Body of pancreas (tissue), 4 donors: ENCODE measurements around the gene MBP. TPM values are rescaled to one million over a fixed set of nuclear protein-coding genes. Genes with fewer than 3 reads are reported as not detected.

ENCODE experiments used
- ATAC-seq: fragments of 150-250 bp; one replicate; pipeline ENCODE4 v1.9.1; 2016
- DNase-seq, 4 donors: peaks; one replicate each; pipeline ENCODE4 v3.0.0-alpha.2; 2019
- H3K27ac ChIP-seq, 4 donors: fragments of 200-600 bp; sonication (generic); 1 replicate in 3 of 4; 2 replicates in 1 of 4; pipeline versions ENCODE4 v1.5.1 to v1.6.1; 2016 to 2019; ENCODE audit warnings: mild to moderate bottlenecking in 1 of 4, mixed read lengths in 1 of 4, moderate library complexity in 1 of 4
- H3K27me3 ChIP-seq, 2 donors: fragments of 200-600 bp; sonication (generic); one replicate each; pipeline ENCODE4 v1.6.0; 2016; ENCODE audit warnings: mild to moderate bottlenecking in 1 of 2
- H3K36me3 ChIP-seq, 2 donors: fragments of 200-600 bp; sonication (generic); replicated peaks in 1 of 2; 2 replicates each; pipeline ENCODE4 v1.5.1; 2016; ENCODE audit warnings: low read depth in 2 of 2; ENCODE audit not compliant: insufficient read depth in 1 of 2
- H3K4me1 ChIP-seq: fragments of 200-600 bp; sonication (generic); one replicate; pipeline ENCODE4 v1.6.0; 2016
- H3K4me3 ChIP-seq, 2 donors: fragments of 200-600 bp; sonication (generic); 1 replicate in 1 of 2; 2 replicates in 1 of 2; pipeline ENCODE4 v1.5.1; 2016 to 2019
- H3K9me3 ChIP-seq, 3 donors: fragments of 200-600 bp; sonication (generic); 1 replicate in 2 of 3; 2 replicates in 1 of 3; pipeline ENCODE4 v1.5.1; 2016
- CTCF ChIP-seq, 7 experiments: fragments of 450-650 bp in 4 of 7; fragments of 200-600 bp in 3 of 7; sonication (generic) in 3 of 7; IDR thresholded peaks; one replicate each; pipeline ENCODE4 v1.5.1; 2016 to 2019; ENCODE audit warnings: antibody characterized with exemption in 7 of 7
- POLR2A ChIP-seq, 3 donors: fragments of 450-650 bp; IDR thresholded peaks; one replicate each; pipeline ENCODE4 v1.6.1; 2016; ENCODE audit warnings: antibody characterized with exemption in 3 of 3, mild to moderate bottlenecking in 2 of 3
- WGBS, 2 donors: methylation state at CpG; one replicate each; pipeline ENCODE4 v1.1.5; 2017; 5-methylcytosine and 5-hydroxymethylcytosine counted together
- intact Hi-C: fragments of 100-400 bp; cut with DNase I; formaldehyde crosslinking; loops from one replicate; pipeline ENCODE4 v1.15.1; 2023
- total RNA-seq, 2 donors: library from RNA; depleted of rRNA; stranded (reverse); fragments of >200 nt; gene quantifications; one replicate each; pipeline ENCODE4 v1.1.0, GENCODE V29; 2016

Gene MBP
- total RNA-seq, 2 donors from 2014 or later, result 17.4 to 24.4 TPM

- intact Hi-C loops, result no loop called here
- DNase-seq (no peak), ATAC-seq (no peak)
- no peak for TF ChIP-seq CTCF (IDR thresholded peaks at IDR 0.05)
- TF ChIP-seq POLR2A (IDR thresholded peaks at IDR 0.05), result no peak
- Histone ChIP-seq H3K9me3 (no peaks in the 10 kb centered on the region), H3K27ac (peak overlapping the region in 3 of 4 donors; percentile 40 to 79 (median 79)), H3K4me3 (no peak overlapping the region), H3K27me3 (no peaks in the 10 kb centered on the region), H3K4me1 (peaks cover 36% of the 10 kb centered on the region), H3K36me3 (no peaks in the 10 kb centered on the region)
- 66 to 87% methylated on average over 6 of the region's 6 CpGs for WGBS, 2 donors
Observed at GRCh38 chr18:77054288-77054605, 78.3 kb downstream of the MBP start.

- H3K9me3 ChIP-seq, result no peaks in the 10 kb centered on the region
- WGBS, 2 donors, result 87 to 90% methylated on average over 12 to 18 of the region's 18 CpGs
- ATAC-seq (no peak), DNase-seq (no peak)
- H3K27me3 ChIP-seq, result no peaks in the 10 kb centered on the region
- peaks cover 36% of the 10 kb centered on the region for H3K4me1 ChIP-seq
- no peaks in the 10 kb centered on the region for H3K36me3 ChIP-seq
- no peak overlapping the region for H3K4me3 ChIP-seq
- no peak for TF ChIP-seq CTCF (IDR thresholded peaks at IDR 0.05)
- no peak for TF ChIP-seq POLR2A (IDR thresholded peaks at IDR 0.05)
- intact Hi-C loops, result no loop called here
- H3K27ac ChIP-seq, result peak overlapping the region in 3 of 4 donors; percentile 40 to 79 (median 79)
Observed at GRCh38 chr18:77053616-77054287, 78.8 kb downstream of the MBP start.

- Histone ChIP-seq H3K4me3 (no peak overlapping the region), H3K27ac (peak overlapping the region in 1 of 4 donors; percentile 79), H3K36me3 (no peaks in the 10 kb centered on the region), H3K27me3 (no peaks in the 10 kb centered on the region), H3K9me3 (no peaks in the 10 kb centered on the region), H3K4me1 (peaks cover 36% of the 10 kb centered on the region)
- TF ChIP-seq POLR2A (IDR thresholded peaks at IDR 0.05), result no peak
- DNase-seq, result peak in 1 of 4 donors; percentile 53
- WGBS, 2 donors, result 69 to 100% methylated on average over 3 to 5 of the region's 5 CpGs
- ATAC-seq, result no peak
- intact Hi-C loops, result no loop called here
Observed at GRCh38 chr18:77052983-77053309, 79.6 kb downstream of the MBP start.

GRCh38 chr18:77052297-77052982 is 80.1 kb downstream of the MBP start:
- Histone ChIP-seq H3K9me3 (no peaks in the 10 kb centered on the region), H3K27ac (peak overlapping the region in 1 of 4 donors; percentile 41), H3K4me1 (peaks cover 36% of the 10 kb centered on the region), H3K4me3 (no peak overlapping the region), H3K36me3 (no peaks in the 10 kb centered on the region), H3K27me3 (no peaks in the 10 kb centered on the region)
- WGBS, 2 donors, result 70 to 85% methylated on average over 18 to 19 of the region's 20 CpGs
- intact Hi-C loops, result no loop called here
- DNase-seq, result no peak
- no peak for ATAC-seq
- TF ChIP-seq POLR2A (IDR thresholded peaks at IDR 0.05) (peak in 1 of 3 donors; percentile 25), CTCF (IDR thresholded peaks at IDR 0.05) (no peak)

GRCh38 chr18:77051581-77052296 is 80.8 kb downstream of the MBP start:
- H3K27me3 ChIP-seq, result no peaks in the 10 kb centered on the region
- TF ChIP-seq POLR2A (IDR thresholded peaks at IDR 0.05), result no peak
- TF ChIP-seq CTCF (IDR thresholded peaks at IDR 0.05), result no peak
- WGBS, 2 donors, result 92 to 96% methylated on average over 14 of the region's 14 CpGs
- DNase-seq, result no peak
- no peak for ATAC-seq
- H3K4me3 ChIP-seq, result no peak overlapping the region
- peaks cover 0 to 1% of the 10 kb centered on the region in 2 donors for H3K36me3 ChIP-seq
- H3K4me1 ChIP-seq, result peaks cover 29% of the 10 kb centered on the region
- H3K27ac ChIP-seq, result no peak overlapping the region
- intact Hi-C loops, result no loop called here
- H3K9me3 ChIP-seq, result no peaks in the 10 kb centered on the region
